H7 (cell line): ENCODE data around the gene PRSS1. TPM values are rescaled to one million over a fixed set of nuclear protein-coding genes. Genes with fewer than 3 reads are reported as not detected.

Experiments
- DNase-seq: peaks from one replicate; pipeline ENCODE4 v3.0.0; 2012
- H3K27me3 ChIP-seq: 2 replicates; pipeline ENCODE4 v1.6.0; 2011; ENCODE audit warnings: mild to moderate bottlenecking, low read length; ENCODE audit not compliant: control insufficient read depth, insufficient read depth
- H3K36me3 ChIP-seq: replicated peaks from 2 replicates; pipeline ENCODE4 v1.5.1; 2011; ENCODE audit warnings: low read length; ENCODE audit not compliant: control insufficient read depth, insufficient read depth
- H3K4me3 ChIP-seq: 2 replicates; pipeline ENCODE4 v1.5.1; 2011; ENCODE audit warnings: low read depth, mild to moderate bottlenecking, control low read depth, low read length, moderate library complexity; ENCODE audit not compliant: insufficient read depth
- total RNA-seq: library from RNA; depleted of rRNA; stranded (reverse); fragments of >200 nt; shearing (Covaris generic); gene quantifications from 2 replicates; pipeline ENCODE4 v1.2.3, GENCODE V29; 2014

PRSS1 gene
- total RNA-seq, 1 experiment from 2014 or later: 0.62 TPM

DNA sequence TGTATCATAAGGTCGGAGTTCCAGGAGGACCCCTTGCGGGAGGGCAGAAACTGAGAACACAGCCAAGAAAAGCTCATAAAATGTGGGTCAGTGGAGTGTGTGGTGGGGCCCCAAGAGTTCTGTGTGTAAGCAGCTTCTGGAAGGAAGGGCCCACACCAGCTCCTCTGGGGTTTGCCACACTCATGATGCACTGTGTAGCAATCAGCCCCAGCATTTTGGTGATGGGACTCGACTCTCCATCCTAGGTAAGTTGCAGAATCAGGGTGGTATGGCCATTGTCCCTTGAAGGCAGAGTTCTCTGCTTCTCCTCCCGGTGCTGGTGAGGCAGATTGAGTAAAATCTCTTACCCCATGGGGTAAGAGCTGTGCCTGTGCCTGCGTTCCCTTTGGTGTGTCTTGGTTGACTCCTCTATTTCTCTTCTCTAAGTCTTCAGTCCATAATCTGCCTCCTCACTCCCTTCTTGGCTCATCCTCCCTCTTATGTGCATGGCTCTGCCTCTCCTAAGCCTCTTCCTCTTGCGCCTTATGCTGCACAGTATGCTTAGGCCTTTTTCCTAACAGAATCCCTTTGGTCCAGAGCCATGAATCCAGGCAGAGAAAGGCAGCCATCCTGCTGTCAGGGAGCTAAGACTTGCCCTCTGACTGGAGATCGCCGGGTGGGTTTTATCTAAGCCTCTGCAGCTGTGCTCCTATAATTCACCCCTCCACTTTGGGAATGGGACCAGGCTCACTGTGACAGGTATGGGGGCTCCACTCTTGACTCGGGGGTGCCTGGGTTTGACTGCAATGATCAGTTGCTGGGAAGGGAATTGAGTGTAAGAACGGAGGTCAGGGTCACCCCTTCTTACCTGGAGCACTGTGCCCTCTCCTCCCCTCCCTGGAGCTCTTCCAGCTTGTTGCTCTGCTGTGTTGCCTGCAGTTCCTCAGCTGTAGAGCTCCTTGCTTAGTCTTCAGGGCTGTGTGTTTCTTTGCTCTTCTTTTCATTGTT, 39.3 kb downstream of the PRSS1 start:
- no peaks in the 10 kb centered on the region for H3K36me3 ChIP-seq
- no peaks in the 10 kb centered on the region; the same call in 1 of the 2 replicates for H3K27me3 ChIP-seq
- H3K4me3 ChIP-seq: no peak overlapping the region
- DNase-seq: no peak

- H3K36me3 ChIP-seq: no peaks in the 10 kb centered on the region
Measured at GRCh38 chr7:142789441-142789840, 40.2 kb downstream of the PRSS1 start.

DNA sequence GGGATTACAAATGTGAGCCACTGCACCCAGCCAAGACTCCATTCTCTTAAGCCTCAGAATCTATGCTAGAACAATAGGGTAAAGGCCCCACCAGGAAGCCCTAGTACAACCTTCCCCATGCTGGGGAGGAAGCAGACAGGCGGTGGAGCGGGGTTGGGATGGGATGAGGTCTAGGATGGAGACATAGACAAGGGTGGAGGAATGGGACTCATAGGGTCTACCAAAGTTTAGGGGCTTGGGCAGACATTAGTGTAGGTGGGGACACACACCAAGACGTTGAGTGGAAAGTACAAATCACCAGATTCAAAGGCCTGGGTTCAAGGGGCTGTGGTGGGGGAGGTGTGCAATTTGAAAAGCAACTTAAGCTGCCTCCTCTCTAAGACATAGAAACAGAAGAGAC, 40.8 kb downstream of the PRSS1 start:
- DNase-seq: no peak

More at GRCh38 chr7:142789441-142789840, 40.2 kb downstream of the PRSS1 start:
- Histone ChIP-seq H3K4me3 (no peak overlapping the region), H3K27me3 (no peaks in the 10 kb centered on the region; the same call in 1 of the 2 replicates)
- no peak for DNase-seq

GRCh38 chr7:142790555-142790954, 41.3 kb downstream of the PRSS1 start:
- no peak overlapping the region for H3K4me3 ChIP-seq
- no peak for DNase-seq
- peaks cover 4% of the 10 kb centered on the region for H3K27me3 ChIP-seq
- H3K36me3 ChIP-seq: no peaks in the 10 kb centered on the region

More for the DNA sequence above, 40.8 kb downstream of the PRSS1 start:
- no peaks in the 10 kb centered on the region for H3K36me3 ChIP-seq
- H3K4me3 ChIP-seq: no peak overlapping the region
- H3K27me3 ChIP-seq: peaks cover 2% of the 10 kb centered on the region

- DNase-seq: no peak
- no peaks in the 10 kb centered on the region for H3K36me3 ChIP-seq
- H3K4me3 ChIP-seq: no peak overlapping the region
- H3K27me3 ChIP-seq: peaks cover 14% of the 10 kb centered on the region
Measured at GRCh38 chr7:142791502-142791901, 42.2 kb downstream of the PRSS1 start.

GRCh38 chr7:142792129-142792528, 42.9 kb downstream of the PRSS1 start:
- Histone ChIP-seq H3K4me3 (no peak overlapping the region), H3K27me3 (peaks cover 20% of the 10 kb centered on the region), H3K36me3 (no peaks in the 10 kb centered on the region)
- no peak for DNase-seq

DNA sequence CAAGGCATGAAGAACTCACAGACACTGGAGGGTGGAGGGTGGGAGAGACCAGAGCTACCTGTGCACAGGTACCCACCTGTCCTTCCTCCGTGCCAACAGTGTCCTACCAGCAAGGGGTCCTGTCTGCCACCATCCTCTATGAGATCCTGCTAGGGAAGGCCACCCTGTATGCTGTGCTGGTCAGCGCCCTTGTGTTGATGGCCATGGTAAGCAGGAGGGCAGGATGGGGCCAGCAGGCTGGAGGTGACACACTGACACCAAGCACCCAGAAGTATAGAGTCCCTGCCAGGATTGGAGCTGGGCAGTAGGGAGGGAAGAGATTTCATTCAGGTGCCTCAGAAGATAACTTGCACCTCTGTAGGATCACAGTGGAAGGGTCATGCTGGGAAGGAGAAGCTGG, 43.3 kb downstream of the PRSS1 start:
- H3K27me3 ChIP-seq: peaks cover 25% of the 10 kb centered on the region
- H3K4me3 ChIP-seq: no peak overlapping the region
- no peak for DNase-seq
- H3K36me3 ChIP-seq: no peaks in the 10 kb centered on the region

- DNase-seq: no peak
- no peak overlapping the region for H3K4me3 ChIP-seq
- H3K27me3 ChIP-seq: peaks cover 30% of the 10 kb centered on the region
Measured at GRCh38 chr7:142793156-142793555, 43.9 kb downstream of the PRSS1 start.

DNA sequence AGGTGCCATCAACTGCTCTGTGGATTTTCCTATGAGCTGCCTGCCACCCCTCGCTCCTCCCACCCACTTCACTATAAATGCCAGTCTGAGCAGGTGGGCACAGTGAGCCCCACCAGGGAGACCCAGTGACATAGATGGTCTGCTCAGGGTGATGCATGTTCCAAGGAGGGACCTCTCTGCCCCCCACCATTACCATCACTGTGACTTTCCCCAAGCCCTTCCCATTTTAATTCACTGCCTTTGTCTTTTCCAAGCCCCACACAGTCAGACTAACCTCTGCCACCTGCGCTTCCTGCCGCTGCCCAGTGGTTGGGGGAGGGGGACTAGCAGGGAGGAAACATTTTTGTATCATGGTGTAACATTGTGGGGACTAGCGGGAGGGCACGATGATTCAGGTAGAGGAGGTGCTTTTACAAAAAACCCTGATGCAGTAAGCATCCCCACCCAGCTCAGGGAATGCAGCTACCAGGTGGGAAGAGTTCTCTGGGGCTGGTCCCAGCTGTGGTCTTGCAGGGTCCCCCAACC, 46.1 kb downstream of the PRSS1 start:
- H3K27me3 ChIP-seq: peaks cover 47% of the 10 kb centered on the region
- no peaks in the 10 kb centered on the region for H3K36me3 ChIP-seq
- peak; percentile 79 for DNase-seq
- H3K4me3 ChIP-seq: no peak overlapping the region

More at GRCh38 chr7:142793156-142793555, 43.9 kb downstream of the PRSS1 start:
- no peaks in the 10 kb centered on the region for H3K36me3 ChIP-seq

- peaks cover 47% of the 10 kb centered on the region for H3K27me3 ChIP-seq
- H3K36me3 ChIP-seq: no peaks in the 10 kb centered on the region
Measured at GRCh38 chr7:142796001-142796500, 46.8 kb downstream of the PRSS1 start.

GRCh38 chr7:142796501-142797390, 47.5 kb downstream of the PRSS1 start:
- Histone ChIP-seq H3K36me3 (no peaks in the 10 kb centered on the region), H3K4me3 (peak overlapping the region; percentile 47), H3K27me3 (peaks cover 47% of the 10 kb centered on the region)
- DNase-seq: peak; percentile 78

More at GRCh38 chr7:142796001-142796500, 46.8 kb downstream of the PRSS1 start:
- H3K4me3 ChIP-seq: peak overlapping the region; percentile 47; the same call in 1 of the 2 replicates
- DNase-seq: peak; percentile 62

DNA sequence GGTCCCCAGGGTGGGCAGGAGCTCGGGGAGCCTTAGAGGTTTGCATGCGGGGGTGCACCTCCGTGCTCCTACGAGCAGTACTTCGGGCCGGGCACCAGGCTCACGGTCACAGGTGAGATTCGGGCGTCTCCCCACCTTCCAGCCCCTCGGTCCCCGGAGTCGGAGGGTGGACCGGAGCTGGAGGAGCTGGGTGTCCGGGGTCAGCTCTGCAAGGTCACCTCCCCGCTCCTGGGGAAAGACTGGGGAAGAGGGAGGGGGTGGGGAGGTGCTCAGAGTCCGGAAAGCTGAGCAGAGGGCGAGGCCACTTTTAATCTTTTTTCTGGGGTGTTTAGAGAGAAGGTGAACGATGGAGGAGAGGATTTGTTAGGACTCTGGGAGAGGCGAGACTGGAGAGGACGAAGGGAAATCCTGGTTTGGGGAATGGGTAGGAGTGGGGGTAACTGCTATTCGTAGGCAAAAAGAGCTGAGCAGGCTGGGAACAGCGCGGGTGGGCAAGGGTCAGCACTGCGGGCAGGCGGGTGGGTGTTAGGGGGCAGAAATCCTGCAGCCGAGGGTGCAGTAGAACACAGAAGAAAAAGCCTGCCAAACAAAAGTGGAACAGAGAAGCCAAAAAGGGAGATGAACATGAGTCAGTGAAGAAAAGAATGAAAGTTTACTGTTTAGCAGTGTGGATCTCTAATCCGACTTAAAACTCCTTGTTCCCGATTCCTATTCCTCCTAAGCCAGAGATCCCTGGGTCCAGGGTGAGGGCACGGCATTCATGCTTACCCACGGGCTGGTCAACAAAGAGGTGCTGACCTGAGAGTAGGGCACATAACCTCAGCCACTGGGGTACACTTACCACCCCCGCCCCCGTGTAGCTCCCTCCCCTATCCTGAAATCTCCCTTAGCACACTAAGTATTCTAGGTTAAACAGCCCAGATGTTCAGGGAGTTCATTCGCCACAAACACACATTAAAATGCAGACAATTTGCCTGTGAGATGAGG, 48.4 kb downstream of the PRSS1 start:
- Histone ChIP-seq H3K4me3 (peak overlapping the region; percentile 47), H3K36me3 (no peaks in the 10 kb centered on the region), H3K27me3 (peaks cover 47% of the 10 kb centered on the region)
- peak; percentile 63 for DNase-seq
